Endothelial cell of umbilical vein (primary cell): Measurements from ENCODE around the gene FBXO38.

Experiments used
- POLR2A ChIP-seq: IDR thresholded peaks from 2 replicates; pipeline ENCODE4 v1.6.1; 2012; ENCODE audit warnings: low read depth, mild to moderate bottlenecking, control low read depth, low read length
- TF ChIP-seq, protein P1 (sequence below), 2 donors: IDR thresholded peaks; 1 replicate in 1 of 2; 2 replicates in 1 of 2; pipeline ENCODE4 v1.5.1; 2011; ENCODE audit warnings: low read length in 2 of 2, mild to moderate bottlenecking in 2 of 2, moderate library complexity in 2 of 2, control low read depth in 1 of 2, inconsistent platforms in 1 of 2, low read depth in 1 of 2; ENCODE audit not compliant: insufficient read depth in 1 of 2; ENCODE audit errors: extremely low read depth in 1 of 2

GRCh38 chr5:148391422-148391821 is 7.7 kb downstream of the FBXO38 start:
- TF ChIP-seq, protein P1, sequence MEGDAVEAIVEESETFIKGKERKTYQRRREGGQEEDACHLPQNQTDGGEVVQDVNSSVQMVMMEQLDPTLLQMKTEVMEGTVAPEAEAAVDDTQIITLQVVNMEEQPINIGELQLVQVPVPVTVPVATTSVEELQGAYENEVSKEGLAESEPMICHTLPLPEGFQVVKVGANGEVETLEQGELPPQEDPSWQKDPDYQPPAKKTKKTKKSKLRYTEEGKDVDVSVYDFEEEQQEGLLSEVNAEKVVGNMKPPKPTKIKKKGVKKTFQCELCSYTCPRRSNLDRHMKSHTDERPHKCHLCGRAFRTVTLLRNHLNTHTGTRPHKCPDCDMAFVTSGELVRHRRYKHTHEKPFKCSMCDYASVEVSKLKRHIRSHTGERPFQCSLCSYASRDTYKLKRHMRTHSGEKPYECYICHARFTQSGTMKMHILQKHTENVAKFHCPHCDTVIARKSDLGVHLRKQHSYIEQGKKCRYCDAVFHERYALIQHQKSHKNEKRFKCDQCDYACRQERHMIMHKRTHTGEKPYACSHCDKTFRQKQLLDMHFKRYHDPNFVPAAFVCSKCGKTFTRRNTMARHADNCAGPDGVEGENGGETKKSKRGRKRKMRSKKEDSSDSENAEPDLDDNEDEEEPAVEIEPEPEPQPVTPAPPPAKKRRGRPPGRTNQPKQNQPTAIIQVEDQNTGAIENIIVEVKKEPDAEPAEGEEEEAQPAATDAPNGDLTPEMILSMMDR (IDR thresholded peaks at IDR 0.05; ENCODE audit: extremely low read depth in 1 of 2, insufficient read depth in 1 of 2, low read depth in 1 of 2, low read length in 2 of 2), result no peak
- TF ChIP-seq POLR2A, result no peak
